Tongue (tissue), 2 donors: Measurements from ENCODE around the gene EXOC6. TPM values are rescaled to one million over a fixed set of nuclear protein-coding genes. Genes with fewer than 3 reads are reported as not detected.

ENCODE experiments used
- DNase-seq: peaks from one replicate; pipeline ENCODE4 v3.0.0-alpha.2; 2015
- total RNA-seq: library from RNA; depleted of rRNA; stranded (reverse); fragments of >200 nt; gene quantifications from one replicate; pipeline ENCODE4 v1.2.3, GENCODE V29; 2014

EXOC6 gene
- total RNA-seq, 1 donor from 2014 or later: 64.7 TPM

DNA sequence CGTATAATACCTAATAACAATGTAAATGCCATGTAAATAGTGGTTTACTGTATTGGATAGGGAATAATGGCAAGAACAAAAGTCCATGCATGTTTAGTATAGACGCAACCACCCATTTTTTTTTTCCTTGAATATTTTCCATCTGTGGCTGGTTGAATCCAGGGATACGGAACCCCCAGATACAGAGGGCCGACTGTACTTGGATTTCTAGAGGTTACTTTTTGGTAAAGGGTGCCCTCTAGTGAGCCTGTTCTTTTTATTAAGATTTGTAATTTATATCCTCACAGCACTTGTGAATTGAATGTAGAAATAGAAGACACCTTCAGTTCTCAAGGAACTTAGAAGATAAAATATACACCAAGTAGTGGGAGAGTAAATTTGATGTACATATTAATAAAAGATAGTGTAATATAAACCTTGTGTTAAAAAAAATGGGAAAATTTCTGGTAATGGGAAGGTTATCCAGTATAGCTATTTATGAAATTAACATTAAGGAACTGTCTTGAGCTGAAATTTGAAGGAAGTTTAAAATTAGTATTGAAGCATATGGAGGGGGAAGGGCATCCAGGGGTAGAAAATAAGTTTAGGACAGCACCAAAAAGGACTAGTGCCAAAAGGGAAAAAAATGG lies 32.0 kb downstream of the EXOC6 start:
- peak; percentile 71 for DNase-seq

DNA sequence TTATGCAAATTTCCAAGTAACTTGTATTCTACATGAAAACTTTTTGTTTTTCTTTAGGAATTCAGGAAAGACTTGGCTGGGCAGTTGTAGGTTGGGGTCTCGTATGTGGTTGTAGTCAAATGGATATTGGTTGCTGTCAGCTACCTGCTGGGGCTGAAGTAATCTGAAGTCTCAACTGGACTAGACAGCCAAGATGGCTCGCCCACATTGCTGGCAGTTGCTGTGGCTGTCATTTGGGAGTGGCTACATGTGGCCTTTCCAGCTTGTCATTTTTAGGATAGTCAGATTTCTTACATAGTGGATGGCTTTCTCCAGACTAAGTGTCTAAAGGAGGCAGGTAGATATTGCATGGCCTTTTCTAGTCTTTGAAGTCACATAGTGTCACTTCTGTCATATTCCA lies 32.6 kb downstream of the EXOC6 start:
- DNase-seq: no peak

GRCh38 chr10:92886334-92886961 lies 38.1 kb downstream of the EXOC6 start:
- no peak for DNase-seq

DNA sequence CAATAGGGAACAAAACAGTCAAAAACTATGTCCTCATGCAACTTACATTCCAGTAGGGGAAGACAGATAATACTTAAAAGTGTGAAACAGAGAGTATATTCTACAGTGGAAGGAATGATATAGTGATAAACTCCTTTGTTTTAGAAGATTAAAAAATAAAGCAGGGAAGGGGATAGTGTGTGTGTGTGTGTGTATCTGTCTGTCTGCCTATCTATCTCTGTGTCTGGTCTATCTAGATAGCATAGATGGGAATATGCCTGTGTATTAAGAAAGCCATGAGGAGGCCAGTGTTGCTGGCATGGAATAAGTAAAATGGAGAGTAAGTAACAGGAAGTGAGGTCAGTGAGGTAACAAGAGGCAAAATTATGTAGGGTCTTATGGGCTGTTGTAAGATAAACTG lies 42.2 kb downstream of the EXOC6 start:
- no peak for DNase-seq

GRCh38 chr10:92891885-92892690 lies 43.8 kb downstream of the EXOC6 start:
- DNase-seq: no peak

DNA sequence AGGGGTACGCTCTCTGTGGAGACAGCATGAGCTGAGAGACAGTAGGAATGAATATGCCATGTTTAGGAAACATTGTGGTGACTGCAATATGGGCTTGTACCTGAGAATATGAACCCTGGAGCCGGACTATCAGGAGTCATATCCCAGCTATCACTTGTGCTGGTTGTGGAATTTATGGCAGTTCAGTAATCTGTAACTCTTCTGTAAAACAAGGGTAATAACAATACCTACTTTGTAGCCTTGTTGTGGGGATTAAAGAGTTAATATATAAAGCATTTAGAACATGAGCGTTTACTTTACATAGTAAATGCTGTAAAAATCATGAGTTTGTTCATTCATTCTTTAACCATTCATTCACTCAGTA lies 44.4 kb downstream of the EXOC6 start:
- DNase-seq: no peak

- DNase-seq: no peak
Measured at GRCh38 chr10:92894081-92894655, 45.8 kb downstream of the EXOC6 start.

GRCh38 chr10:92897916-92898315 lies 49.6 kb downstream of the EXOC6 start:
- DNase-seq: no peak

GRCh38 chr10:92901819-92902251 lies 53.5 kb downstream of the EXOC6 start:
- no peak for DNase-seq

DNA sequence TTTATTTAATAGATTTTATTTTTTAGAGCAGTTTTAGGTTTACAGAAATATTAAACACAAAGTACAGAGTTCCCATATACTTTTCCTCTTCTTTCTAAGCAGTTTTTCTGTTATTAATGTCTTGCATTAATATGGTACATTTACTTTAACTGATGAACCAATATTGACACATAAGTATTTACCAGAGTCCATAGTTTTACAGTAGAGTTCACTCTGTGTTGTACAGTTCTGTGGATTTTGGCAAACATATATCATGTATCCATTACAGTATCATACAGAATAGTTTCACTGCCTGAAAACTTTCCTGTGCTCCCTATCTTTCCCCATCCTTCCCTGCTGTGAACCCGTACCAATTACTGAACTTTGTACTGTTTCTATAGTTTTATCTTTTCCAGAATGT lies 55.3 kb downstream of the EXOC6 start:
- no peak for DNase-seq

DNA sequence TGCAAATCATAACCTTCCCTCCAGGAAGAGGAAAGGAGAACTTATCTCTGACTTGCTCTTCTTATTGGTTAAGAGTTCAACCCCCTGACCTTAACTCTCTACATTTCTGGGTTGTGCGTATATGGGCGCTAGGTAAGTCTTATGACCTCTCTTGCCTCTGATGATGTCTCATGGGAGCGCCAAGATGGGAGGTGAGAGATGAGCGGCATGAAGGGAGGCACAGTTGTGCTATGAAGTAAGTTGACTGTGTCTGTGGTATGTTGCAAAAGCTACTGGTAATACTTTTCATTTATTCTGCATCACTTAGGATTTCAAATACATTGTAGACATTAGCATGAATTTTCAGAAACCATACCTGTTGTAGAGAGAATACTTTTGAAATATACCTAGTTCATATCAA lies 59.0 kb downstream of the EXOC6 start:
- no peak for DNase-seq

- peak; percentile 11 for DNase-seq
Measured at GRCh38 chr10:92912631-92913030, 64.3 kb downstream of the EXOC6 start.

DNA sequence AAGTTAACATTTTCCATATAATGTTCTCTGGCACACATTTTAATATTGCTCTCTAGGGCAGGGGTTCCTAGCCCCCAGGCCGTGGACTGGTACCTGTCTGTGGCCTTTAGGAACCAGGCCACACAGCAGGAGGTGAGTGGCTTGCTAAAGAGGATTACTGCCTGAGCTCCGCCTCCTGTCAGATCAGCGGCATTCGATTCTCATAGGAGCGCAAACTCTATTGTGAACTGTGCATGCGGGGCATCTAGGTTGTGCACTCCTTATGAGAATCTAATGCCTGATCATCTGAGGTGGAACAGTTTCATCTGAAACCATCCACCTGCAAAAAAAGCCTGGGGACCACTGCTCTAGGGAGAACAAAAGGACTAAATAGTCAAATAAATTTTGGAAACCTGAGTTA lies 65.7 kb downstream of the EXOC6 start:
- no peak for DNase-seq

GRCh38 chr10:92914478-92915325 lies 66.4 kb downstream of the EXOC6 start:
- peak; percentile 65 for DNase-seq

GRCh38 chr10:92915892-92916291 lies 67.6 kb downstream of the EXOC6 start:
- no peak for DNase-seq

- DNase-seq: no peak
Measured at GRCh38 chr10:92916433-92916832, 68.1 kb downstream of the EXOC6 start.

GRCh38 chr10:92918603-92919002 lies 70.3 kb downstream of the EXOC6 start:
- DNase-seq: no peak

- no peak for DNase-seq
Measured at GRCh38 chr10:92920866-92921265, 72.5 kb downstream of the EXOC6 start.

- no peak for DNase-seq
Measured at GRCh38 chr10:92923416-92923815, 75.1 kb downstream of the EXOC6 start.

- no peak for DNase-seq
Measured at GRCh38 chr10:92929896-92930295, 81.6 kb downstream of the EXOC6 start.

DNA sequence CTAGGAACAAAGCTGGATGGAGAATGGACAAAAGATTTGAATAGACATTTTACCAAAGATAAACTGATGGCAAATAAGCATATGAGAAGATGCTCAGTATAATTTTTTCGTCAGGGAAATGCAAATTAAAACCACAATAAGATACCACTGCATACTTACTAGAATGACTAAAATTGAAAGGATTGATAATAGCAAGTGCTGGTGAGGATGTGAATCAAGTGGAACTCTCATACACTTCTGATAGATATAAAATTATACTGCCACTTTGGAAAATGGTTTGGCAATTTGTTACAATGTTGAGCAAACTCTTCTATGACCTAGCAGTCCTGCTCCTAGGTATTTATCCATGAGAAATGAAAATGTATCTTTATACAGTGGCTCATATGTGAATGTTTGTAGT lies 83.3 kb downstream of the EXOC6 start:
- DNase-seq: no peak

DNA sequence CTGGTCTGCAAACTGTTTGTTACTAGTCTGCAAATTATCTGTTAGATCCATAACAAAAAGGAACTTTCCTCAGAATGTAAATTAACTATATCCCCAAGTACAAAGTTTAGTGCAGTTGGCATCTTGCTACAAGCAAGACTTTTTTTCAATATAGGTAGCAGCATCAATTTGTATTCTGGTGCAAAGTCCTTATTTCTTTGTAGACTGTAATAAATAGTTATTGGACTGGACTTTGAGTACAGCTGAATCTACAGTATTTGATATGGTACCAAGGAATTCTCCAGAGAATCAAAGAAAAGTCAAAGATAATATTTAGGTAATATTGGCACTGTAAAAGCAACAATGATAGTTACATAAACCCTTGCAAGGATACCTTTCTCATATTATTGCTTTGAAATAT lies 89.6 kb downstream of the EXOC6 start:
- DNase-seq: no peak
